Caco-2 (cell line): ENCODE measurements around the gene SPP2. TPM values are rescaled to one million over a fixed set of nuclear protein-coding genes. Genes with fewer than 3 reads are reported as not detected.

Experiments
- BruUV-seq: library from RNA; stranded (reverse); fragments of 400-500 nt; replicated peaks from 2 replicates; lab custom pipeline; 2021; lab: Mats Ljungman, UMichigan
- CTCF ChIA-PET: fragments of 300-600 bp; sonication (Branson Sonifier 250); formaldehyde crosslinking; loops from one replicate; lab custom pipeline; 2022; ENCODE audit warnings: antibody characterized with exemption; lab: Charles Lee
- POLR2A ChIA-PET: fragments of 300-600 bp; sonication (Branson Sonifier 250); formaldehyde crosslinking; loops from one replicate; lab custom pipeline; 2022; ENCODE audit warnings: antibody characterized with exemption; lab: Charles Lee
- DNase-seq, 2 experiments: peaks; one replicate each; pipeline versions ENCODE4 v3.0.0 to v3.0.0-alpha.2; 2020 to 2022
- H3K27me3 ChIP-seq: replicated peaks from 2 replicates; pipeline ENCODE4 v1.6.0; 2011; ENCODE audit warnings: low read length; ENCODE audit not compliant: control insufficient read depth, insufficient read depth
- H3K36me3 ChIP-seq: 2 replicates; pipeline ENCODE4 v1.5.1; 2011; ENCODE audit warnings: low read length; ENCODE audit not compliant: control insufficient read depth, insufficient read depth
- H3K4me1 ChIP-seq: fragments of 250-450 bp; sonication (Bioruptor Pico); 2 replicates; pipeline ENCODE4 v1.5.1; 2020; ENCODE audit warnings: mild to moderate bottlenecking
- H3K4me3 ChIP-seq: 2 replicates; pipeline ENCODE4 v1.5.1; 2011; ENCODE audit warnings: low read depth, mild to moderate bottlenecking, control low read depth, low read length
- H3K9me3 ChIP-seq: fragments of 250-450 bp; sonication (Bioruptor Pico); 2 replicates; pipeline ENCODE4 v1.5.1; 2020; ENCODE audit warnings: mild to moderate bottlenecking, moderate library complexity
- H3K27ac Mint-ChIP-seq: one replicate; pipeline ENCODE4 v1.8.0; 2022; ENCODE audit warnings: mixed read lengths; ENCODE audit not compliant: unreplicated experiment
- H3K27me3 Mint-ChIP-seq: one replicate; pipeline ENCODE4 v1.8.0; 2022; ENCODE audit warnings: mixed read lengths; ENCODE audit not compliant: insufficient read depth, unreplicated experiment
- H3K36me3 Mint-ChIP-seq: one replicate; pipeline ENCODE4 v1.8.0; 2022; ENCODE audit warnings: mild to moderate bottlenecking, mixed read lengths; ENCODE audit not compliant: insufficient read depth, unreplicated experiment
- H3K4me1 Mint-ChIP-seq: one replicate; pipeline ENCODE4 v1.8.0; 2022; ENCODE audit warnings: low read depth, mixed read lengths; ENCODE audit not compliant: unreplicated experiment
- H3K4me3 Mint-ChIP-seq: one replicate; pipeline ENCODE4 v1.8.0; 2022; ENCODE audit warnings: mild to moderate bottlenecking, moderate library complexity, mixed read lengths; ENCODE audit not compliant: unreplicated experiment
- H3K9me3 Mint-ChIP-seq: one replicate; pipeline ENCODE4 v1.8.0; 2022; ENCODE audit warnings: mixed read lengths; ENCODE audit not compliant: unreplicated experiment
- CTCF ChIP-seq, 2 experiments: fragments of 200-600 bp in 1 of 2; IDR thresholded peaks; 1 replicate in 1 of 2; 2 replicates in 1 of 2; pipeline versions ENCODE4 v1.5.1 to v1.8.0; 2011 to 2022; ENCODE audit warnings: antibody characterized with exemption in 1 of 2, control low read depth in 1 of 2, inconsistent platforms in 1 of 2, low read depth in 1 of 2, low read length in 1 of 2, mild to moderate bottlenecking in 1 of 2, moderate library complexity in 1 of 2; ENCODE audit not compliant: insufficient read depth in 1 of 2, severe bottlenecking in 1 of 2, unreplicated experiment in 1 of 2
- intact Hi-C: fragments of 100-400 bp; cut with micrococcal nuclease; formaldehyde crosslinking; loops from one replicate; pipeline ENCODE4 v1.10.0; 2022; ENCODE audit not compliant: unreplicated experiment
- total RNA-seq: library from RNA; stranded (reverse); gene quantifications from 2 replicates; pipeline ENCODE4 v1.2.3, GENCODE V29; 2022

SPP2 gene
- total RNA-seq, 1 experiment from 2014 or later: not detected

DNA sequence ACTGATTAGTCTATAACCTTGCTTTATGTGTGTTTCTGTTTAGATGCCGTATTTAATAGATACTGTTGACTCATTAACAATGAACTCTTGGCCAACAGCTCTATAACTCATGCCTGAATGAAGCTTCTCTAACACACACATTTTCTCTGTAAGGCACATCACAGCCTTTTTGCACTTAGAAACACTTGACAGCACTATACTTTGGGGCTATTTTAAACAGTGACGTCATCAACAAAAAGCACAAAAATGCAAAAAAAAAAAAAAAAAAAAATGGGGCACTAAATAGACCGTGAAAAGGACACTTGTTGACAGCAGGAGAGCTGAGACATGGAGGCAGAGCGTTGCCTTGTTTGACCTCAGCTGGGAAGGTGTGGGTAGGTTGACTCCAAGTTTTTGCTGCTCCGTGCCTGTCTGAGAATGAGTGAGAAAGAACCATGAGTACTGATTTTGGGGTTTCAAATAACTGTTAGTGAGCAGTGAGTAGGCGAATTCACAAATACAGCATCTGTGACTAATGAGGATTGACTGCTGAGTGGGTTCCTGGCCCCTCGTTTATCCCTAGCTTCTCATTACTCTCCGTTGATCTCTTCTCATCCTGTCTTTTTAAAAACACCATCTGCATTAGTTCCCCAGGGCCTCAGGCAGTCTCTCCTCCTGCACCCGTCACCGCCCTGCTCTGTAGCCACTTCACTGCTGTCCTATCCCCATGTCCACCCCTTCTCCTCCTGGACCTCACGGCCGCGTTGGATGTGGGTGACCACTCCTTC is 24.4 kb downstream of the SPP2 start:
- no peak for DNase-seq
- ChIA-PET POLR2A (no interaction called here), CTCF (no interaction called here)
- intact Hi-C loops: no loop called here
- H3K9me3 ChIP-seq: no peaks in the 10 kb centered on the region
- no peaks in the 10 kb centered on the region for H3K4me1 Mint-ChIP-seq
- H3K27me3 Mint-ChIP-seq: peaks cover 5% of the 10 kb centered on the region
- BruUV-seq: no TSS peak
- no peaks in the 10 kb centered on the region for H3K36me3 ChIP-seq
- H3K27me3 ChIP-seq: no peaks in the 10 kb centered on the region
- H3K36me3 Mint-ChIP-seq: no peaks in the 10 kb centered on the region
- H3K4me1 ChIP-seq: no peaks in the 10 kb centered on the region
- no peak overlapping the region for H3K4me3 ChIP-seq
- no peaks in the 10 kb centered on the region for H3K9me3 Mint-ChIP-seq
- no peak overlapping the region for H3K4me3 Mint-ChIP-seq
- no peak for TF ChIP-seq CTCF (IDR thresholded peaks at IDR 0.05; ENCODE audit: insufficient read depth in 1 of 2, low read depth in 1 of 2, low read length in 1 of 2, severe bottlenecking in 1 of 2, unreplicated experiment in 1 of 2)
- H3K27ac Mint-ChIP-seq: no peak overlapping the region

- intact Hi-C loops: no loop called here
- no peaks in the 10 kb centered on the region for H3K36me3 Mint-ChIP-seq
- H3K4me3 Mint-ChIP-seq: no peak overlapping the region
- ChIA-PET CTCF (no interaction called here), POLR2A (no interaction called here)
- Histone ChIP-seq H3K36me3 (no peaks in the 10 kb centered on the region), H3K9me3 (no peaks in the 10 kb centered on the region), H3K27me3 (no peaks in the 10 kb centered on the region), H3K4me1 (no peaks in the 10 kb centered on the region), H3K4me3 (no peak overlapping the region)
- DNase-seq: no peak
- no peaks in the 10 kb centered on the region for H3K4me1 Mint-ChIP-seq
- H3K27ac Mint-ChIP-seq: no peak overlapping the region
- TF ChIP-seq CTCF (IDR thresholded peaks at IDR 0.05; ENCODE audit: insufficient read depth in 1 of 2, low read depth in 1 of 2, low read length in 1 of 2, severe bottlenecking in 1 of 2, unreplicated experiment in 1 of 2): no peak
- H3K9me3 Mint-ChIP-seq: no peaks in the 10 kb centered on the region
- peaks cover 5% of the 10 kb centered on the region for H3K27me3 Mint-ChIP-seq
- BruUV-seq: no TSS peak
Measured at GRCh38 chr2:234075518-234075915, 25.0 kb downstream of the SPP2 start.

GRCh38 chr2:234075947-234076346 is 25.4 kb downstream of the SPP2 start:
- no peak for TF ChIP-seq CTCF (IDR thresholded peaks at IDR 0.05; ENCODE audit: insufficient read depth in 1 of 2, low read depth in 1 of 2, low read length in 1 of 2, severe bottlenecking in 1 of 2, unreplicated experiment in 1 of 2)
- ChIA-PET POLR2A (no interaction called here), CTCF (no interaction called here)
- H3K27me3 Mint-ChIP-seq: peaks cover 1% of the 10 kb centered on the region
- H3K4me1 Mint-ChIP-seq: no peaks in the 10 kb centered on the region
- H3K36me3 ChIP-seq: no peaks in the 10 kb centered on the region
- H3K27me3 ChIP-seq: no peaks in the 10 kb centered on the region
- no peaks in the 10 kb centered on the region for H3K9me3 ChIP-seq
- no peaks in the 10 kb centered on the region for H3K9me3 Mint-ChIP-seq
- no peaks in the 10 kb centered on the region for H3K36me3 Mint-ChIP-seq
- H3K4me1 ChIP-seq: no peaks in the 10 kb centered on the region
- no peak for DNase-seq
- H3K4me3 ChIP-seq: no peak overlapping the region
- no peak overlapping the region for H3K4me3 Mint-ChIP-seq
- no TSS peak for BruUV-seq
- no peak overlapping the region for H3K27ac Mint-ChIP-seq
- intact Hi-C loops: no loop called here
